Activated naive CD8-positive, alpha-beta T cell treated with anti-CD3 and anti-CD28 coated beads, Interleukin-2, amount 10 ng/mL, durations not matched to agents 7 days and 5 days (primary cell): ENCODE results near the gene ALPG. TPM values are rescaled to one million over a fixed set of nuclear protein-coding genes. Genes with fewer than 3 reads are reported as not detected.
"Not testable (repeated sequence)": the region's sequence is repeated elsewhere in the genome, so short reads cannot be mapped to it uniquely, and the experiment has no call there.

Experiments used
- ATAC-seq: fragments of 150-1000 bp; cut with Tn5 transposase; one replicate; pipeline ENCODE4 v1.10.0; 2021; ENCODE audit warnings: low read depth, moderate library complexity
- POLR2A ChIA-PET: fragments of 350-600 bp; sonication (Branson Sonifier 250); formaldehyde crosslinking; loops from one replicate; lab custom pipeline; 2021; ENCODE audit warnings: antibody characterized with exemption; lab: Charles Lee
- DNase-seq: peaks from one replicate; pipeline ENCODE4 v3.0.0; 2021
- H3K27ac Mint-ChIP-seq: one replicate; pipeline ENCODE4 v1.8.0; 2022; ENCODE audit warnings: mild to moderate bottlenecking, mixed read lengths
- H3K27me3 Mint-ChIP-seq: one replicate; pipeline ENCODE4 v1.8.0; 2022; ENCODE audit warnings: mild to moderate bottlenecking, moderate library complexity, mixed read lengths
- H3K36me3 Mint-ChIP-seq: one replicate; pipeline ENCODE4 v1.8.0; 2021; ENCODE audit warnings: mild to moderate bottlenecking, mixed read lengths
- H3K4me1 Mint-ChIP-seq: one replicate; pipeline ENCODE4 v1.8.0; 2021; ENCODE audit warnings: mixed read lengths
- H3K4me3 Mint-ChIP-seq: one replicate; pipeline ENCODE4 v1.8.0; 2022; ENCODE audit warnings: mild to moderate bottlenecking, moderate library complexity, mixed read lengths
- H3K9me3 Mint-ChIP-seq: one replicate; pipeline ENCODE4 v1.8.0; 2021; ENCODE audit warnings: mixed read lengths
- total RNA-seq, 2 experiments: library from RNA; stranded (reverse); gene quantifications; one replicate each; pipeline ENCODE4 v1.2.3, GENCODE V29; 2021

Gene ALPG
- total RNA-seq, 2 experiments from 2014 or later = not detected

GRCh38 chr2:232422051-232422450 lies 15.4 kb downstream of the ALPG start:
- Mint-ChIP-seq H3K27me3 (peaks cover 62% of the 10 kb centered on the region), H3K27ac (peak overlapping the region; percentile 25), H3K4me3 (peak overlapping the region; percentile 22), H3K4me1 (peaks cover 7% of the 10 kb centered on the region), H3K36me3 (peaks cover 3% of the 10 kb centered on the region), H3K9me3 (no peaks in the 10 kb centered on the region)
- DNase-seq (no peak), ATAC-seq (no peak)
- POLR2A ChIA-PET = no interaction called here

- not testable (repeated sequence) for ATAC-seq, H3K4me3 Mint-ChIP-seq
These were observed 16.4 kb downstream of the ALPG start for GRCh38 chr2:232422996-232423395.

GRCh38 chr2:232423407-232423806 lies 16.8 kb downstream of the ALPG start:
- H3K4me1 Mint-ChIP-seq, H3K9me3 Mint-ChIP-seq: not testable (repeated sequence)

More at GRCh38 chr2:232422996-232423395, 16.4 kb downstream of the ALPG start:
- H3K9me3 Mint-ChIP-seq, H3K27ac Mint-ChIP-seq, DNase-seq, POLR2A ChIA-PET, H3K4me1 Mint-ChIP-seq, H3K36me3 Mint-ChIP-seq: not testable (repeated sequence)
- H3K27me3 Mint-ChIP-seq = peaks cover 58% of the 10 kb centered on the region

GRCh38 chr2:232431705-232432590 lies 25.3 kb downstream of the ALPG start:
- Mint-ChIP-seq H3K27me3 (peaks cover 3% of the 10 kb centered on the region), H3K36me3 (no peaks in the 10 kb centered on the region), H3K4me3 (no peak overlapping the region), H3K4me1 (no peaks in the 10 kb centered on the region), H3K9me3 (no peaks in the 10 kb centered on the region), H3K27ac (no peak overlapping the region)
- POLR2A ChIA-PET = no interaction called here
- no peak for ATAC-seq
- DNase-seq = no peak

More at GRCh38 chr2:232423407-232423806, 16.8 kb downstream of the ALPG start:
- DNase-seq, H3K36me3 Mint-ChIP-seq, H3K4me3 Mint-ChIP-seq, ATAC-seq, POLR2A ChIA-PET, H3K27ac Mint-ChIP-seq: not testable (repeated sequence)
- H3K27me3 Mint-ChIP-seq = peaks cover 54% of the 10 kb centered on the region

GRCh38 chr2:232432598-232433184 lies 26.0 kb downstream of the ALPG start:
- ATAC-seq = peak; percentile 70
- H3K4me3 Mint-ChIP-seq = no peak overlapping the region

GRCh38 chr2:232433622-232434021 lies 27.0 kb downstream of the ALPG start:
- ATAC-seq, H3K4me3 Mint-ChIP-seq, DNase-seq, POLR2A ChIA-PET, H3K27ac Mint-ChIP-seq, H3K27me3 Mint-ChIP-seq, H3K9me3 Mint-ChIP-seq, H3K4me1 Mint-ChIP-seq, H3K36me3 Mint-ChIP-seq: not testable (repeated sequence)

More at GRCh38 chr2:232432598-232433184, 26.0 kb downstream of the ALPG start:
- Mint-ChIP-seq H3K36me3 (no peaks in the 10 kb centered on the region), H3K27ac (no peak overlapping the region), H3K4me1 (no peaks in the 10 kb centered on the region), H3K9me3 (no peaks in the 10 kb centered on the region), H3K27me3 (peaks cover 3% of the 10 kb centered on the region)
- no peak for DNase-seq
- POLR2A ChIA-PET = no interaction called here

- POLR2A ChIA-PET = no interaction called here
- no peaks in the 10 kb centered on the region for H3K27me3 Mint-ChIP-seq
- no peak overlapping the region for H3K27ac Mint-ChIP-seq
- H3K4me1 Mint-ChIP-seq = no peaks in the 10 kb centered on the region
- no peaks in the 10 kb centered on the region for H3K9me3 Mint-ChIP-seq
- no peak for ATAC-seq
- H3K36me3 Mint-ChIP-seq = no peaks in the 10 kb centered on the region
- DNase-seq = no peak
- H3K4me3 Mint-ChIP-seq = no peak overlapping the region
These were observed 27.4 kb downstream of the ALPG start for GRCh38 chr2:232434091-232434490.

GRCh38 chr2:232434563-232435374 lies 28.1 kb downstream of the ALPG start:
- DNase-seq (no peak), ATAC-seq (peak; percentile 10)
- Mint-ChIP-seq H3K27ac (no peak overlapping the region), H3K27me3 (no peaks in the 10 kb centered on the region), H3K4me3 (no peak overlapping the region), H3K4me1 (peaks cover under 1% of the 10 kb centered on the region), H3K9me3 (no peaks in the 10 kb centered on the region), H3K36me3 (no peaks in the 10 kb centered on the region)
- POLR2A ChIA-PET = no interaction called here

GRCh38 chr2:232435375-232435648 lies 28.7 kb downstream of the ALPG start:
- Mint-ChIP-seq H3K9me3 (no peaks in the 10 kb centered on the region), H3K27ac (no peak overlapping the region), H3K27me3 (no peaks in the 10 kb centered on the region), H3K4me1 (peaks cover 4% of the 10 kb centered on the region), H3K36me3 (no peaks in the 10 kb centered on the region), H3K4me3 (no peak overlapping the region)
- ATAC-seq (no peak), DNase-seq (no peak)
- POLR2A ChIA-PET = no interaction called here

- POLR2A ChIA-PET = no interaction called here
- no peak overlapping the region for H3K27ac Mint-ChIP-seq
- no peaks in the 10 kb centered on the region for H3K9me3 Mint-ChIP-seq
- no peak for DNase-seq
- ATAC-seq = no peak
- no peaks in the 10 kb centered on the region for H3K36me3 Mint-ChIP-seq
- no peaks in the 10 kb centered on the region for H3K27me3 Mint-ChIP-seq
- H3K4me3 Mint-ChIP-seq = no peak overlapping the region
- peaks cover 5% of the 10 kb centered on the region for H3K4me1 Mint-ChIP-seq
These were observed 29.2 kb downstream of the ALPG start for GRCh38 chr2:232435805-232436204.

GRCh38 chr2:232436381-232437194 lies 29.9 kb downstream of the ALPG start:
- H3K36me3 Mint-ChIP-seq = no peaks in the 10 kb centered on the region
- DNase-seq (no peak), ATAC-seq (no peak)
- H3K4me1 Mint-ChIP-seq = peaks cover 5% of the 10 kb centered on the region
- H3K27me3 Mint-ChIP-seq = no peaks in the 10 kb centered on the region
- POLR2A ChIA-PET = no interaction called here
- H3K9me3 Mint-ChIP-seq = no peaks in the 10 kb centered on the region
- H3K27ac Mint-ChIP-seq = no peak overlapping the region
- H3K4me3 Mint-ChIP-seq = no peak overlapping the region

- Mint-ChIP-seq H3K36me3 (no peaks in the 10 kb centered on the region), H3K9me3 (no peaks in the 10 kb centered on the region), H3K27me3 (no peaks in the 10 kb centered on the region), H3K4me1 (peaks cover 5% of the 10 kb centered on the region), H3K4me3 (no peak overlapping the region), H3K27ac (no peak overlapping the region)
- no peak for DNase-seq
- ATAC-seq = no peak
- POLR2A ChIA-PET = no interaction called here
These were observed 30.5 kb downstream of the ALPG start for GRCh38 chr2:232437195-232437571.

- Mint-ChIP-seq H3K27ac (no peak overlapping the region), H3K4me3 (no peak overlapping the region), H3K9me3 (no peaks in the 10 kb centered on the region), H3K36me3 (no peaks in the 10 kb centered on the region), H3K4me1 (peaks cover 5% of the 10 kb centered on the region), H3K27me3 (no peaks in the 10 kb centered on the region)
- DNase-seq = no peak
- no peak for ATAC-seq
- POLR2A ChIA-PET = no interaction called here
These were observed 31.4 kb downstream of the ALPG start for GRCh38 chr2:232438091-232438490.
